Stimulated activated CD4-positive, alpha-beta T cell treated with anti-CD3 and anti-CD28 coated beads, Interleukin-1b, Interleukin-23, amount 100 ng/mL, for 1 hour (primary cell): ENCODE measurements around the gene ZDHHC22.

Source experiments
- DNase-seq, 2 donors: peaks; one replicate each; pipeline ENCODE4 v3.0.0-alpha.2; 2020; ENCODE audit warnings: low read depth in 2 of 2

ZDHHC22 gene

DNA sequence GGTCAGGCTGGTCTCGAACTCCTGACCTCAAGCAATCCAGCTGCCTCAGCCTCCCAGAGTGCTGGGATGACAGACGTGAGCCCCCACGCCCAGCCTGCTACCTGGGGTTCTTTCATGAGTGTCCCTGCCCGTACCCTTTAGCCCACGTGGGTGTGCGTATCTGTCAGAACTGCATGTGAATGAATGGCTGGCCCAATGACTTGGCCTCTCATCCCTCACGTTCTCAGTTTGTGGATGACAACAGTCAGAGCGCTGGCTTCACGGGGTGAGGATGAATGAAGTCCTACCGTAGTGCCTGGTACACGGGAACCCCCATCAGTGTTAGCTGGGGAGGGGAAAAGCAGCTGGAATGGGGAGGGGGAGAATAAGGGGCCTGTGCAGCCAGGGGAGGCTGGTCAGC, 16.1 kb upstream of the ZDHHC22 start:
- no peak for DNase-seq

DNA sequence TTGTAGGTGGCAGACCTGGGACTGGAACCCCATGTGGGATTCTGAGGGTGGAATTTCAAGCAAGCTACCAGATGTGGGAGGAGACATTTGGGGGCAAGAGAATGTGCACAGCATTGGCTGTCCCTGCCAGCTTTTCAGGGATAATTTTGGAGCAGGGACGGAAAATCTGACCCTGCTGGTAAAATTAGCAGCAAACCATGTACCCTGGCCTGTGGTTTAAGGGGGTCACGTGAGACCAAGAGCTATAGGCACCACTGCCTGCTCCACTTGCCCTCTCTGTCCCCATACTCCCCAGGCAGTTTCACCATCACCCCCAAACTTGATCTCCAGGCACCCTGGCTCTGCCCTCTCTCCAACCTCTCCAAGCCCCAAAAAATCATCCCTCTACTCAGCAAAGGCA, 13.5 kb upstream of the ZDHHC22 start:
- DNase-seq: no peak

DNA sequence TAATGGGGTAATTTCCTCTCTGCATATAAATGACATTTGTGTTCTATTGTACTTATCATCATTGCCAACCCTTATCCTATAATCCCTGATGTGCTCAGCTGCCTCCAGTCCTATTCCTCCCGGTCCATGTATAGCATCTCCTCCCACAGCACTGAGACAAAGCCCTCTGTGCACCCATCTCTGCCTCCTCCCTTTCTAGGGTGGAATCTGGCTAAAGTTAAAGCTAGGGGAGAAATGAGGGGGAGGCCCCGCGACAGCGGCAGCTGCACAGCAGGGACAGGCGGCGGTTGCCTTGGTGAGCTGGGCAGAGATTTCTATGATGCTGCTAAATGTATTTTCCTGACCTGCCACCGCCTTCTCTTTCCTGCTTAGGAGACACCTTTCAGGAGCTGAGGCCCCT, 12.8 kb upstream of the ZDHHC22 start:
- DNase-seq: no peak

DNA sequence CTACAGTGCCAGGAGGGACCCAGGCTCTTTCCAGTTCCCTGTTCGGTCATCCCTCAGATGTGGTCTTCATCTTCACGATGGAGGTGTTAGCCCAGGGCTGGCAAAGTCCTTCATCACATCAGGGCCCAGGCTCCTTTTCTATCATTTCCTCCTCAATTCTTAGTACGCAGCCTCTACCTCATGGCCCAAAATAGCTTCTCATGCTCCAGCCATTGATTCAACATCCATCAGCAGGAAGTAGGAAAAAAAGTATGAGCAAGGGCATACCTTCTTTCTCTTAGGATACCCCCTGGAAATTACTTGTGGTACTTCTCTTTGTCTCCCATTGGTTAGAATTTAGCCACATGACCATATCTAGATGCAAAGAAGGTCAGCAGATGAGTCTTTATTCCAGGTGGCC, 12.2 kb upstream of the ZDHHC22 start:
- DNase-seq: no peak

DNA sequence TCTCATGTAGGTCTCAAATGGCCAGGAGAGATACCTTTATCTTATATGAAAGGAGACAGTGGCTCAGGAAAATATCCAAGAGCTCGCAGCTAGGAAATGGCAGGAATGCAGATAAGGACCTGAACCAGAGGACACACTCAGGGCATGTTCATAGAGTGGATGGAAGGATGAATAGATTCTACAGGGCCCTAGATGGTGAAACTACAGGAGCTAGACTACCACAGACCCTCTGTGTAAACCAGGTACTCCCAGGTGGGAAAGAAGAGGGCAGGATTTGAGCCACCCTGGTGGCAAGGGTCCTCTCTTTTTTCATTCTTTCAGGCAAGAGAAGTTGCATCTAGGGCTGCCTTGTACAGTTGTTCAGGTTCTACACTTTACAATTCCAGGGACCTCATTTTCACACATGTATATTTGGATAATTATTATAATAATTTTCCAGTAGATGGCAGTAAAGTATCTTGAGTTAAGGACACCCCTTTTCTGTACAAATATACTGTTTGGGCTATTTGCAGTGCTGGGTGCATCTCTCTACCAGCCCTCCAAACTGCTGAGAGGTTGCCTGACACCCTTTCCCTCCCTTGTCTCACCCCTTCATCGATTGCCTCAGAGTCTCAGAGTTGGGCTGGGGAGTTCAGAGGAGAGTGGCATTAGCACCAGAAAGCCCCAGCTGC, 10.5 kb upstream of the ZDHHC22 start:
- no peak for DNase-seq

DNA sequence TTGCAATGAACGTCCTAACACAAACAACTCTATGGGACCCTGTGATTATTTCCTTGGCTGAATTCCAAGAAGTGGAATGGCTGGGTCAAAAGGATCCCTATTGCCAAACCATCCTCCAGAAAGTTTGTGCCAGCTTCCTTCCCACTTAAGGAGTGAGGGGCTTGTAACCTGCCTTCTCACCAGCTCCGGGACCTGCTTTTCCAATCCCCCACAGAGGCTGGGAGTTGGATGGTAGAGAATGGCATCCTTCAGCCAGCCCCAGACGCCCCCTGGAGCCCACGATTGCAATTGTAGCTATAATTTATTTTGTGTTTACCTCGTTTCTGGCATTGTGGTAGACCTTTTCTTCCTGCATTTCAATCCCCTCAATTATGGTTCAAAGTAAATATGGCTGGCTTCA, 9.7 kb upstream of the ZDHHC22 start:
- no peak for DNase-seq

DNA sequence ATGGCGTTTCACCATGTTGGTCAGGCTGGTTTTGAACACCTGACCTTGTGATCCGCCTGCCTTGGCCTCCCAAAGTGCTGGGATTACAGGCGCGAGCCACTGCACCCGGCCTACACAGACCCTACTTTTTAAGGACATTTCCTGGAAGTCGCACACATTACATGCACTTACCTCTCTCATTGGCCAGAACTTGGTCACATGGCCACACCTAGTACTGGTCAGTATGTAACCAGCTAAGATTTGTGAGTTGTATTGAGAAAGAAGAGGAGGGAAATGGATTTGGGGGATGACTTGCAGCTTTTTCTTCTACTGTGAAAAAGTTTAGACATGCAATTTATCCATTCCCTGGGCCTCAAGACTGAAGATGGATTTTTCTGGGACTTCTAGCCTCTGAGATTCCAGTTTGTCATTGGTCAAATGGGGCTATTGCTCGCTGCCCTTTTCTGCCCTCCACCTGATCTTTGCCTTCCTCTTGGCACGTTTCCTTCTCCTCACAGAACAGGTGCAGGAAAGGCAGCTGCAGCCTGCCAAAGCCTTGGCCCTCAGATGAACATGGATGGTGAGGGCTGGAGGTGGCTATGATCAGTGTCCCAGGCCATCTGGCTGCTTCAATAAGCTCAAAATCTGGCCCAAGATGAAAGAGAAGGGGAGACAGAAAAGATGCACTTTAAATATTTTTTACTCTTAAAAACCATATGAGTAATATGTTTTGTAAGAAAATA, 7.1 kb upstream of the ZDHHC22 start:
- DNase-seq: no peak

DNA sequence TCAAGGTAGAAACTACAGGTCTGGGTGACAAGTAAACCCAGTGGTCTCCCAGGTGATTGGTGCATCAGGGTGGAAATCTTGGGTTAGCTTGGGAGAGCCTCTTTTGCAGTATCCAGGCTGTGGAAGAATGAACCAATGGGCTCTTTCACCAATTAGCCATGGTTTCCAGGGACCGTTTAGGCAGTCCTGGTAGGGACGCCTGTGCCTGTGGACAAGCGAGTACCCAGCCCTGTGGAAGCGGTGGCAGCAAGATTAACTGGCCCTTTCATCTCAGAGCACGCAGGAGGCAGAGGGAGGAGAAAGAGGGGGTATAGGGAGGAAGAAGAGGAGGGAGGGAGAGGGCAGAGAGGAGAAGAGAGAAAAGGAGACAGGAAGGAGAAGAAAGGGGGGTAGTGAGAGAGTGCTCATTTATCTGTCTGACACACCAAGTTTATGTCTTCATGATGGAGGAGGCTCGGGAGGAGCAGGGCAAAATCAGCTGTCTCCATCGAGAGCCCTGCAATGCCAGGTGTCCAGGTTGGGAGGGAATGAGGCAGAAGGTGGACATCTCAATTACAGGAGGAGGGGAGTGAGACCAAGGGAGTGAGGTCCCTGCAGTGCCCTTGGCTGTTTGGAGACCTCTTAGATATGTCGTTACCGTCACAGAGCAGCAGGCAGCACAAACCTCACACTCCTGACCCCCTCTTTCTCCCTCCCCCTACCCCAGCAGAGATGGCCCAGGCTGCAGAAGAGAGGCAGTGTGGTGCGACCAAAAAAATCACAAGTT, 4.6 kb upstream of the ZDHHC22 start:
- DNase-seq: no peak

DNA sequence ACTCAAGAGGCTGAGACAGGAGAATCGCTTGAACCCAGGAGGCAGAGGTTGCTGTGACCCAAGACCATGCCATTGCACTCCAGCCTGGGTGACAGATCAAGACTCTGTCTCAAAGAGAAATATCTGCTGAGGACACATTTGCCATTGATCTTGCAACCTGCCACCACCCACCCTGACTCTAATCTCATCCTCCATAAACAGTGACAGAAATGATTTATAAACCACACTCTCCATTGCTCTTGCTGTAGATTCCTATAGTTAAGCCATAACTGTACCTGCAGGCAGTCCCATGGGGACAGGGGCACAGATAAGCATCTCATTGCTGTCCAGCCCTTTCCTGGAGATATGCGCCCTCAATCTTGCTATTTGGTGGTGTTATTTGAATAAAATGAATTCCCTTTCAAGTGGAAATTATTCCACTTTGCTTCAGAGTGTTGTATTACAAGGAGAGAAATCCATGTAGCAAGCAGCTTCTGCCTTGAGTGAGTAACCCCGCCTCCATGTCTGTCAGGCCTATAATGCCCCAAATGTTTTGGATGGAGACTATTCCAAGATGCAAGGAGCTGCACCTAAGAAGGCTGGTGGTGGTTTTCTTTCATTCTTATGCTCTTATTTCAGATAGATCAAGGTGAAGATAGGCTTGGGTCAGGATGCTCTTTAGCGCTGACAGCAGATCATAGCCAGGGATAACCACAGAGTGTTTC, 3.0 kb upstream of the ZDHHC22 start:
- DNase-seq: no peak

DNA sequence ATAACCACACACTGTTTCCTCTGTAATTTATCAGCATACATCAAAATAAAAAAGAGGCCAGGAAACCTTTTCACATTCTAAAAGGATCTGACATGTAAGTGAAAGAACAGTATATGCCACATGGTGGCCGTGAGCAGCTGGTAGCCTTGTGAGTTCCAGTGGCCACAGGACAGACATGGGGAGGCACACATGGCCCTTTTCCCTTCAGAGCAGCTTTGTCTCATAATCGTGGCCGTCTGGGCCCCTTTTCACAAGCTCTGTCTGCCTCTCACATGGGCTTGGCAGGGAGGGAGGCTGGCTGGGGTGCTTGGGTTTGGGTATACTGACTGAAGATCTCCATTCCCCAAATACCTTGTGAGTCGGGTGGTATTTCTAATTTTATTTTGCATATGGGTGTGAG, 1.5 kb upstream of the ZDHHC22 start:
- DNase-seq: no peak

DNA sequence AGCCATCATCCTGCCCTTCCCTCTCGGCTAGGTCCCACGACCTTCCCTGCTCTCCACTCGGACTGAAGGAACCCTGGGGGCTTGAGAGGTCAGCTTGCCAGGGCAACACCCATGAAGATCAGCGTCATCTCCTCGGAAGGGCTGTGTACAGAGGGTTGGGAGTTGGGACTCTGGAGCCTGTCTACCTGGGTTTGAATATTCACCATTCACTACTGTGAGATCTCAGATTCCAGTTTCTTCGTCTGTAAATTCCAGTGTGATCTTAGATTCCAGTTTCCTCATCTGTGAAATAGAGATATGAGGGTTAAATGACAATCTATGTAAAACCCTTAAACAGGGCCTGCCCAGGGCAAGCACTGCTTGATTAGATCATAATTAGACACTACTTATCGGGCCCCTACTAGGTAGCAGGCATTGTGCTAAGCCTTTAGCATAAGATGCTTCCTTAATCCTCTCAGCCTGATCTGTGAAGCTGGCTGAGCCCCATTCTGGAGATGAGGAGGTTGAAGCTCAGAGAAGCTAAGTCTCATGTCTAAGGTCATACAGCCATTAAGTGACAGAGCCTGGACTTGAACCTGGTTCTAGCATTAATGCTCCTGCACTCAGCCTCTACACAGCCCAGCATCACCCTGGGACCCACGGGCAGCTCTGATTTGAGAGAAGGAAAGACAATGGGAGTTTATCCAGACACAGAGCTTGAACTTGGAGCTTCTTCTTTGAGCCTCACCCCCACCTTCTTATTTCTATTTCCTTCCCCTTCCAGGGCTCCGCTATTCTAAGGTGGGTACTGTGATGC, 612 bp upstream of the ZDHHC22 start:
- no peak for DNase-seq

DNA sequence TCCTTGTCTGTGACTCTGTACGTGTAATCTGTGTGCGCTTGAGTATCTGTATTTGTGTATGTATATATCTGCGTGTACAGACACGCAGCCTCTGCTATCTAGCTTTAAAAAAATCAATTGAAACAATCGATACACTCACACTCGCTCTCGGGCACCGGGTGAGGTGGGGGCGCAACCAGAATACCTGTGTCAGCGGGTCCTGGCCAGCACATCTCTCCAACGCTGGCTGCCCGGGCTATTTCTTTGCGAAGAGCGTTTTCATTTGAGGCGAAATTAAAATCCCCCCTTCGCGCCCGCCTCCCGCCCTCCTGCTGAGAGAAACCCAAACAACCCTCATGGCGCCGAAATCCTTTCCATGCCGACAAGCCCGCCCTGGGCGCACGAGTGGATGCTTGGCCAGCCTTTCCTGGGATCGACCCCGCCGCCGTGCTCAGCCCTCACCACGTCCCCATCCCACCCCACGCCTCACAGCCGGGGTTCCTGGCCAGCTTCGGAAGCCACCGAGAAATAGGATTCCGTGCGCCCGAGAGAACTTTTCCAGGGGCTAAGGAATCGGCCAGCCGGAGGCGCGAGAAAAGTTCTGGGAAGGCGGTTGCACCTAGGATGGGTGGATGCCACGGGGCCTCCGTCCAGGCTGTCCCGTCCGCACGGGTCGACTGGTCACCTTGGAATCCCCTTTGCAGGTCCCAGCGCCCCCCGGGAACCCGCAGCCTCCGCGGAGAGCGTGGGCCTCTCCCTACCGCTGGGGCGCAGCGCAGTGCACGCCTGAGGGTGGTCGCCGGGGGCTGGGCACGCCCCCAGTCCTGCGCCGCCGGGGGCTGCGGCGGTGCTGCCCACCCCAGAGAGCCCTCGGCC, 1.0 kb downstream of the ZDHHC22 start:
- no peak for DNase-seq

DNA sequence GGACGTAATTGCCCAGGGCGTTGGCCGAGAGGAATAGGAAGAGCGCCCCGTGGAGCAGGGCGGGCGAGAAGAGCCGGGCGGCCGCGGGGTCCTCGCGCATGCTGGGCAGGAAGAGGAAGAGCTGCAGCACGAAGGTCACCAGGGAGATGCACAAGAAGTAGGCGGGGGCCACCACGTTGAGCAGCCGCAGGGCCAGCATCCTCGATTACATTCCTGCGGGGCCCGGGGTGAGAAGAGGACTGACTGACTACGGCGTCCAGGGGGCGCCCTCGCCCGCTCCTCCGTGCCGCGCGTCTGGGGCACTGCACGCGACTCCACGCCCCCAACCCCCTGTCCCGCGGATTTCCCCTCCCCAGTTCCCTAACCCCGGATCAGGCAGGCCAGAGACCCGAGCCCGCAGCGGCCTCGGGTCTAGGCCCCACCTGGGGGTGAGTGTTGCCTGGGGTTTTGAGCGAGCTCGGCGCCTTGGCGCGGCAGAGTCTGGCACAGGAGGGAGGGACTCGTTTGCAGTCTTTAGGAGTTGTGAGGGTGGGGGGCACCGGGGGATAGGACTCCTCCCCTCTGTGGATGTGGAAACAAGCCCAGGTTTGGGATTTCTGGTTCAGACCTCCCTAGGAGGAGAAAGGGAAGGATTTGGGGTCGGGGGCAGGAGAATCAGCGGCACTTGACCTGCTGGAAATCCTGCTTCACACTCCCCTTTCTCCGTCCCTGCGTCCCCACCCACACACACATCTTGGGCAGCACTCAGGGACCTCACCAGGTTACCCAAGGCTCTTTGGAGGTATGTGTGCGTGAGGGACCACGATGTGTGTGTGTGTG, 1.8 kb downstream of the ZDHHC22 start:
- DNase-seq: peak in 1 of 2 donors; percentile 38

DNA sequence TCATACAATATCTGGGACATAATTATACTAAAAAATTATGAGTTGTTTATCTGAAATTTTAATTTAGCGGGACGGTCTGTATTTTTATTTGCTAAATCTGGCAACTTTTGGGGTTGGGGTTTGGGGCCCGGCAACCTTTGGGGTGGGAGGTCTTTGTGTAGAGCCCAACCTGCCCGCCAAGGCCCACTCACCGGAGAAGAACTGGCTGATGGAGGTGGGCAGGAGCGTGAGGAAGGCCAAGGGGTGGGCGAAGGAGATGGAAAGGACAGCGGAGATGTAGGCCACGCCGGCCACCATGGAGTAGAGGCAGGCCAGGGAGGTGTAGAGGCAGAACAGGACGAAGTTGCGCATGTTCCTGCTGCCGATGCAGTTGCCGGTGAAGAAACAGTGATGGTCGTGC, 2.6 kb downstream of the ZDHHC22 start:
- DNase-seq: no peak

DNA sequence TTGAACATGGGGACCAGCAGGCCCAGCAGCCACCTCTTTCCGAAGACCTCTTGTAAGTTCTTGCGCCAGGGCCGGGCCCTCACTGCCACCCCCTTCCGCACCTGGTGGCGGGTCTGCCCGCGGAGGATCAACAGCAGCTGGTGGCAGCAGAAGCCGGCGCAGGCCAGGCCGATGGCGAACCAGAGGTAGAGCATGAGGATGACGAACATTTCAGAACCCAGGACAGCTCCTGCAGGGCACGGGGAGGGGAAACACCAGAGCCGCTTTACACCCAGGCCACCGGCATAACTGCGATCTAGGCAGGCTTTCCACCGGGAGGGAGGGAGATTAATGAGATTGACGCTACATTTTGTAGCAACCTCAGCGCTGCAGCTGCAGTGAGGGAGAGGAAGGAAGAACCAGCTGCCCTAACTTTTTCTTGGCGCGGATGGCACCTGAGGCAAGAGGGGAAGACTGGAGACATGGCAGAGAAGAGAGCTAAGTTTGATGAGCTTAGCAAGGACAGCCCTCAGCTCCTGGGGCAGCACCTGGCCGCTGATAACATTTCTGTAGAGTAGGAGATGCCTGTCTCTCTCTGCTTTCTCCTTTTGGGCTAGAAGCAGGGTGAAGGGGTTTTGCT, 7.8 kb downstream of the ZDHHC22 start:
- DNase-seq: peak in 1 of 2 donors; percentile 27

DNA sequence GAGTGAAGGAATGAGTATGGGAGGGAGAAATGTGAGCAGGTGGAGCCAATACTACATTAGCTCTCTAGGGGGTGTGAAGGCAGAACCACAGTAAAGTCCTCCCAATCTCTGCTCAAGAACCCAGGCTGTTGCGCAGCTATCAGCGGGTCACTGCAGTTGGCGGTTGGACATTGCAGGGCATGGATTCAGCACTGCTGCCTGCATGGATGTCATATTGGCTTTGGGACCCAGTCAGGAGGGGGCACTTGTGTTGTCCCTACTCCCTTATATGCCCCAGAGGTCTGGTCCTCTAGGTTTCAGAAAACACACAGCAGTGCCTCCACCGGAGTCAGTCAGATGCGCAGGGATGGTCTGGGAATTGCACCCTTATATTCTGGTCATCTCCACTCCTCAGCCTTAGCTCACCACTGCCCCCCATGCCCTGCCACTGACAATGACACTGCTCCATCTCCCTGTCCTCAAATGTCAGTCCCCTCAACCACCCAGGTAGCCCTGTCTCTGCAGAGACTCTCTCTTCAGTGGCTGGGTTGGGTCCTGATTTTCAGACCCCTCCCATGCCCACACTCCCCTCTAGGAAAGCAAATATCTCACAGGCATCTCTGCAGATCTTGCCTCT, 9.6 kb downstream of the ZDHHC22 start:
- DNase-seq: no peak

DNA sequence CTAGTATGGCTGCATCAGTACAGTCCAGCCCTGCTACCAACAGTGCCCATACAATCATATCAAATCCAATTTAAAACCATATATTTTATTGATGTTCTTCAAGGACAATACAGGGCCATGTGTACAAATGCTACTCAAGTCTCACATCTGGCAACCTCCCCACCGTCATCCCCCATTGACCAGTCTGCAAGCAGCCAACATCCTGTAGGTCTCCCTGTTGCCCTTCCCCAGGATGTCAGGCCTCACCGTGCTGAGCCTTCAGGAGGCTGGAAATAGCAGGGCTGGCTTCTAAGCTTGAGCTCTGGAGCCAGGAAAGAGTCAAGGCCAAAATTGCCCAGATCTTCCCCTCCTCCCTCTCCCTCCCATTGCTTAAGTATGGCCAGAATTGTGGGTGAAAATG, 10.4 kb downstream of the ZDHHC22 start:
- no peak for DNase-seq

DNA sequence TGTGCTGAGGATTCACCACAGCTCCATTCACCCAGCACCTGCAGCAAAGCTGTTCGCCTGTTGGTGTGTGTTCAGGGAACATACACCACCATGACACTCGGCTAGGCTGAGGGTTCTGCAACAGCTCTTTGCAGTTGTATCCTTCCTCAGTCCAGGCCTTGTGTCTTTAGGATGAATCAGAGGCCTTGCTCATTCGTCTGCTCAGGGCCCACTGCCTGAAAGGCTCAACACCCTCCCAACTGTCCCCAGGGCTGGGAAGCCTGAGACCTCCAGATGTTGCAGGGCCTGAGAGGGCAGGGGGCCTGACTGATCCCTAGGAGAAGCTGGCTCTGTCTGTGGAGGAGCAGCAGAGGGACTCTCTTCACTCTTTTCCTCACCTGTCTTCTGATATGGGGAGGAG, 11.2 kb downstream of the ZDHHC22 start:
- DNase-seq: no peak

DNA sequence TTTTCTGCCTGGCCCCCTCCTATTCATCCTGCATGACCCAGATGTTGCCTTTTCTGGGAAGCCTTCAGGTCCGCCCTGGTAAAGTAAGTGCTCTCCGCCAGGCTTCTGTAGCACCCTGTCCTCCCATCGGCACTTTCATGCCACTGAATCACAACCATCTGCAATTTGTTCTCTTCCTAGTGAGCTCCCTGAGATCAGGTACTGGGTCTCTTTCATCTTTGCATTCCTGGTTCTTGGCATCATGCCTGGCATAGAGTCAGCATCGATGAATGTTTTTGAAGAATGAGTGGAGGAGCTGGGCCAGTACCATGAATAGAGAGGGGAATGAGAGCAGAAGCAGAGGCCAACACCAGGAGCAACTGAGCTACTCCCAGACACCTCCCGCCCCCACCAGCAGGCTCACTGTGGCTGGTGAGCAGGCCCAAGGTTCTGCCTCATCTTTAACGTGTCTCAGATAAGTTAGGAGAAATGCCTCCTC, 13.1 kb downstream of the ZDHHC22 start:
- no peak for DNase-seq
